ENCODE measurements around the gene SLC16A5. TPM values are rescaled to one million over a fixed set of nuclear protein-coding genes. Genes with fewer than 3 reads are reported as not detected.

Gene SLC16A5
- total RNA-seq, 6 donors from 2014 or later: 40.6 to 234 (median 123) TPM

DNA sequence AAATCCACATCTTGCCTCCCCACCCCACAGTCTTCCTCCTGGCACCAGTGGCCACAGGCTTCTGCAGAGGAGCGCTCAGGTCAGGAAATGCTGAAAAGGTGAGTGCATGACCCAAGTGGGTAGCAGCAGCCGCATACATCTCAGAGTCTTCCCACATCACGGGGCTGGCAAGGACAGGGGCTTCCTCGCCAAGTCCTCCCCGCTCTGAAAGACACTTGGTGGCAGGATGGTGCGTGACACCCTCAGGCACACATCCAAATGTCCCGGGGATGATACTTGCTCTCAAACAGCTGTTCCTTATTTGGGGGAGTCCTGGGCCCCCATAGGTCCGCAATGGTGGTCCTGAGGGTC, 8.8 kb upstream of the SLC16A5 start:
- Histone ChIP-seq H3K36me3 (no peaks in the 10 kb centered on the region), H3K4me1 (peaks cover 33 to 50% (median 40%) of the 10 kb centered on the region in 4 donors), H3K27me3 (no peaks in the 10 kb centered on the region), H3K4me3 (no peak overlapping the region), H3K27ac (peak overlapping the region; percentile 84 to 90 (median 88)), H3K9me3 (no peaks in the 10 kb centered on the region)
- 83% methylated on average over 5 to 7 of the region's 8 CpGs for WGBS, 2 donors
- DNase-seq (no peak), ATAC-seq (ENCODE audit: low FRiP score in 2 of 2) (peak in 1 of 2 donors; percentile 3)
- TF ChIP-seq POLR2A (IDR thresholded peaks at IDR 0.05) (no peak), POLR2AphosphoS5 (IDR thresholded peaks at IDR 0.05) (no peak), EP300 (IDR thresholded peaks at IDR 0.05) (no peak)

DNA sequence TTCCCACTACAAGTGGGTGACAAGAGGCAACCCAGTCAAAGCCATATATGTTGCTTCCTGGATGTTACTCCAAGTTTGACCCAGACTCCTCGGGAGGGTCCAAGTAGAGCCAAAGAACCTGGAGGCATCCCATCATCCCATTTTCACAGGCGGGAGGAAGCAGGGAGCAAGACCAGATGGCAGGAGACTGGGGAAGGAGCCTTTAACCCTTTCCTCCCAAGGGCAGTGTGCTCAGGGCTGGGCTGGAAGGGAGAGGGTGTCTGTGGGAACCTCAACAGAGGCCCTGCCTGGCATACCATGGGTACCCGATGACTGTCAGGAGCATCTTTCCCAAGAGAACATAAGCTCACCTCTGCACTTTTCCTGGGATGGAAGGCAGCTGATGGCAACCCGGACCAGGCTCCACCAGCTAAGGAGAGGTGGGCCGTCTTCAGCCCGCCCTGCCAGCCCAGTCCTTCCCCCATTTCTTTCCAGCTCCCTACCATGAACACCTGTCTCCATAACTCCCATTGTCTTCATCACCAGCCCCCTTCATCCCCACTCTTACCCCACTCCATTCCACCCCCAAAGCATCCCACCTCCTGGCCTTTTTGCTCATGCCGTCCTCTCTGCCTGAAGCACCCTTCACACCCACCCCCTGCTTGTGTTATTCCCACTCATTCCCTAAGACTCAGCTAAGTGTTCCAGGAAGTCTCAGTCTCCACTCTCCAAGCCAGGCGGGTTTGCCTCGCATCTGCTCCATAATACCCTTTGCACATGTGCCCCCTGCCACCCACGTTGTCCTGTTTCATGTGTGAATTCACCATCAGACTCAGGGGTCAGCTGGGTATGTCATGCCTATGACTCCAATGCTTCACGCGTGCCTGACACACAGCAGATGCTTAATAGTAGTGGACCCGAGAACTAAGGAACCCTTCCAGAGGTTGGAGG, 5.9 kb upstream of the SLC16A5 start:
- no peak for DNase-seq
- Histone ChIP-seq H3K4me3 (no peak overlapping the region), H3K4me1 (peaks cover 38 to 57% (median 47%) of the 10 kb centered on the region in 4 donors), H3K27me3 (no peaks in the 10 kb centered on the region), H3K27ac (no peak overlapping the region), H3K36me3 (no peaks in the 10 kb centered on the region), H3K9me3 (no peaks in the 10 kb centered on the region)
- WGBS, 2 donors: 83 to 86% methylated on average over 13 of the region's 13 CpGs
- no peak for TF ChIP-seq EP300 (IDR thresholded peaks at IDR 0.05)
- TF ChIP-seq, protein P1, sequence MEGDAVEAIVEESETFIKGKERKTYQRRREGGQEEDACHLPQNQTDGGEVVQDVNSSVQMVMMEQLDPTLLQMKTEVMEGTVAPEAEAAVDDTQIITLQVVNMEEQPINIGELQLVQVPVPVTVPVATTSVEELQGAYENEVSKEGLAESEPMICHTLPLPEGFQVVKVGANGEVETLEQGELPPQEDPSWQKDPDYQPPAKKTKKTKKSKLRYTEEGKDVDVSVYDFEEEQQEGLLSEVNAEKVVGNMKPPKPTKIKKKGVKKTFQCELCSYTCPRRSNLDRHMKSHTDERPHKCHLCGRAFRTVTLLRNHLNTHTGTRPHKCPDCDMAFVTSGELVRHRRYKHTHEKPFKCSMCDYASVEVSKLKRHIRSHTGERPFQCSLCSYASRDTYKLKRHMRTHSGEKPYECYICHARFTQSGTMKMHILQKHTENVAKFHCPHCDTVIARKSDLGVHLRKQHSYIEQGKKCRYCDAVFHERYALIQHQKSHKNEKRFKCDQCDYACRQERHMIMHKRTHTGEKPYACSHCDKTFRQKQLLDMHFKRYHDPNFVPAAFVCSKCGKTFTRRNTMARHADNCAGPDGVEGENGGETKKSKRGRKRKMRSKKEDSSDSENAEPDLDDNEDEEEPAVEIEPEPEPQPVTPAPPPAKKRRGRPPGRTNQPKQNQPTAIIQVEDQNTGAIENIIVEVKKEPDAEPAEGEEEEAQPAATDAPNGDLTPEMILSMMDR (IDR thresholded peaks at IDR 0.05): no peak
- ATAC-seq (ENCODE audit: low FRiP score in 2 of 2): no peak

DNA sequence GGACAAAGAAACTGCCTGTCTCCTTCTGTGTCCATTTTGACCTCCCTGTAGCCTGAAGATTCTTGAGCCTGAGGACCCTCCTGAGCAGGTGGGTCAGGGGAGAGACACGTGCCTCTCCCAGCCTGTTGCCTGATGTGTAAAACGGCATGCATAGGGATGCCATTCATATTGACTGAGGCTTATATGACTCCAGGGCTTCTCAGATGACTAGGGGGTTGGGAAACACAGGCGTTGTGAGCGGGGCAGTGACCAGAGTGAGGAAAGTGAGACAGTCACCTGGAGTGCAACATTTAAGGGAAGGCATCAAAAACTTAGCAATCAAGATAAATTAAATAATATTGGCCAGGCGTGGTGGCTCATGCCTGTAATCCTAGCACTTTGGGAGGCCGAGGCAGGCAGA, 5.1 kb upstream of the SLC16A5 start:
- TF ChIP-seq EP300 (IDR thresholded peaks at IDR 0.05) (no peak), POLR2A (IDR thresholded peaks at IDR 0.05) (no peak), POLR2AphosphoS5 (IDR thresholded peaks at IDR 0.05) (no peak)
- TF ChIP-seq, protein P1 (IDR thresholded peaks at IDR 0.05): no peak
- no peak overlapping the region for H3K27ac ChIP-seq
- no peaks in the 10 kb centered on the region for H3K36me3 ChIP-seq
- no peak for DNase-seq
- H3K9me3 ChIP-seq: no peaks in the 10 kb centered on the region
- 88 to 89% methylated on average over 6 of the region's 6 CpGs for WGBS, 2 donors
- H3K4me1 ChIP-seq: peaks cover 35 to 56% (median 44%) of the 10 kb centered on the region in 4 donors
- H3K4me3 ChIP-seq: no peak overlapping the region
- H3K27me3 ChIP-seq: no peaks in the 10 kb centered on the region
- ATAC-seq (ENCODE audit: low FRiP score in 2 of 2): no peak

DNA sequence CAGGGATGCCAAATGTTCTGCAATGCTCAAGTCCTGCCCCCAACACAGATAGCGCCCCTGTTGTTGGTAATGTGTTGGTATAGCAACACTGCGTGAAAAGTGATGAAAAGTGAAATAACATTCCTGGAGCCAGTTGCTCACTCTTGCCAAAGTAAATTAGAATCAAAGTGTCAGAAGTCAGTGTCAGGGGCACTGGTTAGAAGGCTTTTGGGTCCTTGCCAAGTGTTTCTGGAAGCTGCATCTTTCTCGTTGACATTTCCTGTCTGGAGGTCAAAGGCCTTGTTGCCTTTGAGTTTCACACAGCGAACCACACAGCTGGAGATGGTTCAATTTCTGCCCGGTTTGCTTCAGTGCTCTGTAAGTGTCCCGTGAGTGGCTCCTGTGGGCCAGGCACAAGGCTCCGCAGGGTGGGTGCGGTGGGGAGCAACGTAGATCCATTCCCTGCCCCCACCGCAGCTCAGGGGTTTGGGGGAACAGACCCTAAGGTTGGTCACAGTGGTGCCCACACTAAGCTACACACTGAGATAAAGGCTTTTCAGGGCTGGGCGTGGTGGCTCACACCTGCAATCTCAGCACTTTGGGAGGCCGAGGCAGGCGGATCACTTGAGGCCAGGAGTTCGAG, 3.6 kb upstream of the SLC16A5 start:
- Histone ChIP-seq H3K4me3 (no peak overlapping the region), H3K4me1 (peaks cover 29 to 56% (median 38%) of the 10 kb centered on the region in 4 donors), H3K9me3 (no peaks in the 10 kb centered on the region), H3K27ac (peak overlapping the region in 3 of 4 donors; percentile 5 to 46 (median 27)), H3K36me3 (no peaks in the 10 kb centered on the region), H3K27me3 (no peaks in the 10 kb centered on the region)
- no peak for ATAC-seq (ENCODE audit: low FRiP score in 2 of 2)
- TF ChIP-seq POLR2AphosphoS5 (IDR thresholded peaks at IDR 0.05): no peak
- TF ChIP-seq EP300 (IDR thresholded peaks at IDR 0.05): no peak
- TF ChIP-seq, protein P1 (IDR thresholded peaks at IDR 0.05): no peak
- no peak for TF ChIP-seq POLR2A (IDR thresholded peaks at IDR 0.05)
- DNase-seq: no peak
- 66% methylated on average over 4 to 14 of the region's 14 CpGs for WGBS, 2 donors

DNA sequence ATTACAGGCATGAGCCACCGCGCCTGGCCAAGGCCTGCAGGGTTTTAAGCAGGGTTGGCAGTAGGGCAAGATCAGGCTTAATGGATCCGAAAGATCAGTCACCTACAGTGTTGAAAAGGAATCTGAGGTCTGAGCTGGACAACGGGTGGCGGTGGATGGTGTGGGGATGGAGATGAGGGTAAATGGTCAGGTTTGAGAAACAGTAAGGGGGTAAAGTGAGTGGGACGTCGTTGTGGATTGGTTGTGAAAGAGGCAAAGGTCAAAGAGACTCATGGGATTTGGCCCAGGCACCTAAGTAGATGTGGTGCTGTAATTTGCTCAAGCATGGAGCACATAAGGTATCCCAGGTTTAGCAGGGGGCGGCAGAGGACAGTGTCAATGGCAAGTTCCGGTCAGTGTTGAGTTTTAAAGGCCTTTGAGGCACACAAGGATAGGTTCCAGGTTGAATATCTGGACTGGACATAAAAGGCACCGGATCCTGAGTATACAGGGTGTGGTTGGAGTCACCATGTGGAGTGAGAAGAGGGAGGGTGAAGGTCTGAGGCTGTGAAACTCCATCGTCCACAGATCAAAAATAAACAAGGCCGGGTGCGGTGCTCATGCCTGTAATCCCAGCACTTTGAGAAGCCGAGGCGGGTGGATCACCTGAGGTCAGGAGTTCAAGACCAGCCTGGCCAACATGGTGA, 1.1 kb upstream of the SLC16A5 start:
- TF ChIP-seq POLR2AphosphoS5 (IDR thresholded peaks at IDR 0.05) (no peak), EP300 (IDR thresholded peaks at IDR 0.05) (no peak), POLR2A (IDR thresholded peaks at IDR 0.05) (no peak)
- TF ChIP-seq, protein P1 (IDR thresholded peaks at IDR 0.05): no peak
- Histone ChIP-seq H3K27ac (peak overlapping the region; percentile 95 to 98 (median 98)), H3K4me3 (peak overlapping the region in 2 of 4 donors; percentile 60 to 73), H3K27me3 (no peaks in the 10 kb centered on the region), H3K9me3 (no peaks in the 10 kb centered on the region), H3K4me1 (peaks cover 44 to 70% (median 51%) of the 10 kb centered on the region in 4 donors), H3K36me3 (no peaks in the 10 kb centered on the region)
- peak in 1 of 2 donors; percentile 41 for DNase-seq
- no peak for ATAC-seq (ENCODE audit: low FRiP score in 2 of 2)
- 62 to 66% methylated on average over 15 of the region's 15 CpGs for WGBS, 2 donors
